Osteocyte (in vitro differentiated cells): ENCODE measurements around the gene ARHGAP8. TPM values are rescaled to one million over a fixed set of nuclear protein-coding genes. Genes with fewer than 3 reads are reported as not detected.

Source experiments
- DNase-seq: peaks from one replicate; pipeline ENCODE4 v3.0.0; 2021; ENCODE audit warnings: mixed read lengths; ENCODE audit not compliant: unreplicated experiment; ENCODE audit errors: extremely low spot score
- H3K27ac Mint-ChIP-seq: one replicate; pipeline ENCODE4 v1.8.0; 2021; ENCODE audit warnings: mild to moderate bottlenecking, mixed read lengths; ENCODE audit not compliant: unreplicated experiment
- H3K27me3 Mint-ChIP-seq: one replicate; pipeline ENCODE4 v1.8.0; 2021; ENCODE audit warnings: mixed read lengths; ENCODE audit not compliant: unreplicated experiment
- H3K36me3 Mint-ChIP-seq: one replicate; pipeline ENCODE4 v1.8.0; 2021; ENCODE audit warnings: mixed read lengths; ENCODE audit not compliant: unreplicated experiment
- H3K4me1 Mint-ChIP-seq: one replicate; pipeline ENCODE4 v1.8.0; 2021; ENCODE audit warnings: mixed read lengths; ENCODE audit not compliant: unreplicated experiment
- H3K4me3 Mint-ChIP-seq: one replicate; pipeline ENCODE4 v1.8.0; 2021; ENCODE audit warnings: mild to moderate bottlenecking, moderate library complexity, mixed read lengths; ENCODE audit not compliant: unreplicated experiment
- H3K9me3 Mint-ChIP-seq: one replicate; pipeline ENCODE4 v1.8.0; 2021; ENCODE audit warnings: mixed read lengths; ENCODE audit not compliant: unreplicated experiment
- CTCF ChIP-seq: fragments of 200-600 bp; sonication (generic); IDR thresholded peaks from 2 replicates; pipeline ENCODE4 v1.5.0; 2021; ENCODE audit warnings: antibody characterized with exemption, mild to moderate bottlenecking, moderate library complexity
- total RNA-seq: library from RNA; stranded (reverse); gene quantifications from 2 replicates; pipeline ENCODE4 v1.2.1, GENCODE V29; 2021

Gene ARHGAP8
- total RNA-seq, 1 donor from 2014 or later: 0.89 TPM

DNA sequence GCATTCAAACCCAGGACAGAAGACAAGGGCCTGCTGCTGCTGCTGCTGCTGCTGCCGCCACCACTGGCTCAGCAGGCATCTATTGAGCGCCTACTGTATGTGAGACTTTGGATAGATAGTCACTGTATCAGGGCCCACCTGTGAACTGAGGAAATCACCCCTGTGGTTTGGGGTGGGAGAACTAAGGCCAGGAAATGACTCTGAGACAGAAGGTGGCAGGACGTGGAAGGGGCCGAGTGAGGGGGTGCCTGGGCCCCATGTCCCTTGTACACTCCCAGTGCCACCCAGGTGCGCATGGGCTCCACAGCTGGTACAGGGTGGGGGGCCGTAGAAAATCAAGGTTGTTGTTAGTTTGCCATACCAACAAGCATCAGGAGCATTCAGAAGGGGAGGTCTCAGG lies 50.6 kb downstream of the ARHGAP8 start:
- Mint-ChIP-seq H3K27ac (no peak overlapping the region), H3K9me3 (no peaks in the 10 kb centered on the region), H3K4me1 (no peaks in the 10 kb centered on the region), H3K27me3 (peaks cover 23% of the 10 kb centered on the region), H3K36me3 (no peaks in the 10 kb centered on the region), H3K4me3 (no peak overlapping the region)
- no peak for TF ChIP-seq CTCF
- DNase-seq: no peak

DNA sequence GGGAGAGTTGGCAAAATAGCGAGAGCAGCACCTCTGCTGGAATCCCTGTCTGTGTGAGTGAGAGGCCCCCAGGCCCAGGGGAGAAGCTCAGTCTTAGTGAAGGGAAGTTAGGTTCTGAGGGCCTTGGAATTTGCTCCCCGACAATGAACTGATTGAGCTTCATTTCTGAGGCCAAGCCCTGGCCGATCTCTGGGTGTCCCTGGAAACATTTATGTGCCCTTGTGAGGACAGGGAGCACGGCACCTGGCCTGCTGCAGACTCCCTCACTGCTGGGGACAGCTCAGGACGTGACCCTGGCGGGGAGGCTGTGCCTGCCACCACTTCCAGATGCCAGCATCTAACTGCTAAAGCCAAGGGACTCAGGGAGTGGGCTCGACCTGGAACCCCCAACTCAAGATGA lies 52.0 kb downstream of the ARHGAP8 start:
- DNase-seq: no peak

GRCh38 chr22:44805711-44806110 lies 53.3 kb downstream of the ARHGAP8 start:
- H3K4me1 Mint-ChIP-seq: no peaks in the 10 kb centered on the region
- peaks cover 25% of the 10 kb centered on the region for H3K27me3 Mint-ChIP-seq
- no peak for TF ChIP-seq CTCF
- no peak overlapping the region for H3K4me3 Mint-ChIP-seq
- no peak for DNase-seq
- no peak overlapping the region for H3K27ac Mint-ChIP-seq
- H3K36me3 Mint-ChIP-seq: no peaks in the 10 kb centered on the region
- H3K9me3 Mint-ChIP-seq: no peaks in the 10 kb centered on the region

More for the DNA sequence above, 52.0 kb downstream of the ARHGAP8 start:
- Mint-ChIP-seq H3K9me3 (no peaks in the 10 kb centered on the region), H3K27me3 (peaks cover 23% of the 10 kb centered on the region), H3K4me1 (no peaks in the 10 kb centered on the region), H3K36me3 (no peaks in the 10 kb centered on the region), H3K27ac (no peak overlapping the region), H3K4me3 (no peak overlapping the region)
- no peak for TF ChIP-seq CTCF

DNA sequence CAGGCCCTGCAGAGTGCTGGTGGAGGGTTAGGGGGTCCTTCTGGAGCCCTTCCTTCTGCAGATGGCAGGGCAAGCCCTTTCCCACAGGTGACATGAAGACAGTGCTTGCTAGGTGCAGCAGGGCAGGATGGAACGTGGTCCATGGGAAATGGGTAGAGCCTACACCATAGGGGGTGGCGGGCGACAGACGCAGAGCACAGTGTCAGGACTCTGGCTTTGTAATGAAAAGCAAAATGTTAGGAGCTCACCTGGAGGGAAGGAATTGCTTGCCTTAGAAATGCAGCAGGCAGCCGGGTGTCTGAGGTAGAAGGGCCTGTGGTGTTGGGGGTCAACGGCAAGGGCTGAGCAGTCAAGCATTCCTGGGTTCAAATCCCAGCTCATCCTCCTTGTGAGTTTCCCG lies 54.9 kb downstream of the ARHGAP8 start:
- Mint-ChIP-seq H3K36me3 (no peaks in the 10 kb centered on the region), H3K4me1 (no peaks in the 10 kb centered on the region), H3K27ac (no peak overlapping the region), H3K9me3 (no peaks in the 10 kb centered on the region), H3K4me3 (no peak overlapping the region), H3K27me3 (peaks cover 31% of the 10 kb centered on the region)
- no peak for DNase-seq
- TF ChIP-seq CTCF: no peak

- Mint-ChIP-seq H3K4me3 (no peak overlapping the region), H3K9me3 (no peaks in the 10 kb centered on the region), H3K36me3 (no peaks in the 10 kb centered on the region), H3K4me1 (no peaks in the 10 kb centered on the region), H3K27me3 (peaks cover 31% of the 10 kb centered on the region), H3K27ac (no peak overlapping the region)
- peak; percentile 24 for TF ChIP-seq CTCF
- no peak for DNase-seq
Observed at GRCh38 chr22:44807915-44808690, 55.7 kb downstream of the ARHGAP8 start.
